ELR (cell line): Measurements from ENCODE around the gene AGAP1.

Experiments used
- DNase-seq: peaks from one replicate; pipeline ENCODE4 v3.0.0-alpha.2; 2015; ENCODE audit warnings: low read depth

The AGAP1 gene

DNA sequence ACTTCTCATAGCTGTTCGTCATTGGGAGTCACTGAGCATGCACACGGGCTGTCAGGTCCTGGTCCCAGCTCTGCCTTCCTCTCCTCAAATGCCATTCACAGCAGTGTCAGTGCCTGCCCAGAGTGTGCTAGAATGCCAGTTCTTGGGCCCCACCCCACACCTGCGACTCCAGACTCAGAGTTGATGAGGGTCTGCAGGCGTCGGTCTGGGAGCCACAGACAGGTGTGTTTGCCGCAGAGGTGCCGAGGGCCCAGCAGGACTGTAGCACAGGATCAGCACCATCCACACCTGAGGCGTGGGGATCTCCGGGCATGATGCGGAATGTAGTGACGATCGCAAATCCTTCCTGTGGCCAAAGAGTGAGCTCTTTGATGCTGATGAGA lies 56.5 kb downstream of the AGAP1 start:
- DNase-seq, result no peak

DNA sequence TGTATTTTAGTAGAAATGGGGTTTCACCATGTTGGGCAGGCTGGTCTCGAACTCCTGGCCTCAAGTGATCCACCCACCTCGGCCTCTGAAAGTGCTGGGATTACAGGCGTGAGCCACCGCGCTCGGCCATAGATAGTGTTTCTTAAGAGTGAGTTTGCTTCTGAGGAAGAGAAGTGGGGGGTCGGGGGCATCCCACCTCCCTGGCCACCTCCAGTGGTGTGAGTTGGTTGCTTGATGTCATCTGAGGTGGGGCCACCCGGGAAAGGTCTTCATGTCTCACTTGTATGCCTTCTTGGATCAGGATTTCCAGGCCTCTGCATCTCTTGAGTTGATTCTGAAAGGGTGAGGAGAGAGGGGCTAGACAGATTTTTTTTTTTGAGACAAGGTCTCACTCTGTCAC lies 57.1 kb downstream of the AGAP1 start:
- DNase-seq, result no peak

- peak; percentile 73 for DNase-seq
Observed at GRCh38 chr2:235551965-235552364, 58.1 kb downstream of the AGAP1 start.

DNA sequence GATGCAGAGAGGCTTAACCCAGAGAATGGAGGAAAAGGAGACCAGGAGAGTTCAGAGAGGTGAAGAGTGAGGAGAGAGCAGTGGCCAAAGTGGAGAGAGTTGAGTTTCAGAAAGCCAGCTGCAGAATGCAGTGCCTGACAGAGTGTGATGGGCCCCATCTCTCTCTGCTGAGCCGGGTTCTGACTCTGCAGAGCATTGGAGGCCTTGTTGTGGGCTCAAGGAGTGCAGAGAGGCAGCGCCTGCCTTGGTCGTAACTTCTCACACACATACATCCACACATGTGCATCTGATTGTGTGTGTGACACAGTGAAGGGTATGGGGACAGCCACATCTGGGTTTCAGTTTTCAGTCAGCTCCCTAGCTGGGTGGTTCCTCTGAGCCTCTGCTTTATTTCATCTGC lies 58.8 kb downstream of the AGAP1 start:
- no peak for DNase-seq

DNA sequence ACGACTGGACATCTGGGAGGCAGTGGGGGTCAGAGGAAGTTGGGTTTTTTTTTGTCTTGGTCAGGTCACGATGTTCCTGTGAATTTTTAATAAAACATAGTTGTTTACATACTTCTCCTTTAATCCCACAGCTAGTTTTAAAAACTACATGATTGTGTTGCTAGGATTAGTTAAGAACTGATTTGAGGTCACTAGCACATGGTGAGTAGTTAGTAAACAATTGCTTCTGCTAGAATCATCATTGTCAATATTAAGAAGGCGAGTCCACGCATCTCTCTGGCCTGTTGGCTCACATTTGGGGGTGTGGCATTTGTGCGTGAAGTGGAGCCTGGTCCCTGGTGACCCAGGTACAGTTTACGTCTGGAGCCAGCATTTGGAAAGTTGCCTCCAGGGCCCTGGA lies 59.4 kb downstream of the AGAP1 start:
- DNase-seq, result no peak

- DNase-seq, result no peak
Observed at GRCh38 chr2:235553696-235554100, 59.9 kb downstream of the AGAP1 start.

DNA sequence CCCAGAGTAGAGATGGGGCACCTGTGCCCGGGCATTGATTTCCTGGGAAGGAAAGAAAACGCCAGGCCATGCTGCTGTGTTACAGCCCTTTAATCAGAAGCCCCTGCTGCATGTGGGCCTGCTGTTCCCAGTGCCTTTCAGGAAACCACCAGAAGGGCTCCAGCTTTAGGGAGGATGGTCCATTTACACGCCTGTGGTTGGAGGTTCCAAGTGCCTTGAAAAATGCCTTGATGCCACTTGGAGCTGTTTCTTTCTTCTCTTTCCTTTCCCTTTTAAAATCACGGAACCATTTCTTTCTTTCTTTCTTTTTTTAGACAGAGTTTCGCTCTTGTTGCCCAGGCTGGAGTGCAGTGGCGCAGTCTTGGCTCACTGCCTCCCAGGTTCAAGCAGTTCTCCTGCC lies 60.5 kb downstream of the AGAP1 start:
- no peak for DNase-seq

DNA sequence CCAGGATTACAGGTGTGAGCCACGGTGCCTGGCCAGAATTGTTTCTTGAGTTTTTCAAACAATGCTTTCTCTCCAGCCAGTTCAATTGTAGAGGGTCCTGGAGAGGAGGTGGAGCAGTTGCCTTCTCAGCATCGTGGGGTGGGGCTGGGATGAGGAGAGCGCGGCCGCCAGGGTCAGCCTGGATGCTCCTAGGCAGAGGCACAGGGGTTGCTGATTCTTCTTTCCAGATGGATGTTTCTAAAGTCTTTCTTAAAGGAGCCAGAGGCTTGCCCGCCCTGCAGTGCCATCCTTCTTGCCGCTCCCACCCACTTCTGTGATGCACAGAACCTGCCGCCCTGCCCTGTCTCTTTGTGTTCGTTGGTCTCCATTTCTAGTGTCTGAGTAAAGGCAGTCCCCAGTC lies 61.1 kb downstream of the AGAP1 start:
- DNase-seq, result no peak

DNA sequence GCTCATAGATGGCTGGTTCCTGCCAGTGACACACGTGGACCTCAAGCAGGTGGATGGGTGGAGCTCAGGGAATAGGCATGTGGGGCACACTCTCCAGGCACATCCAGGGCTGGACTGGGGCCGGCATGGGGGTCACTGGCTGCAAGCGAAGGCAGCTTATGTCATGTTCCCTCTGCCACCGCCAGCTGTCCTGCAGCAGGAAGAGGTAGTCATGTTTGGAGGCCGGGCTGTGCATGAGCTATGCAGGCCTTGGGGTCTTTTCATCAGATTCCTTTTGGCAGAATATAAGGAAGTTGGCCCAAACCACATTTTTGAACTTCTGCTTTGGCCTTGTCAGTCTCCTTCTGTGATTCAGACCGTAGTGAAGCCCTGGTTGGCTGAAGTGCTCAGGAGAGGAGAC lies 61.5 kb downstream of the AGAP1 start:
- DNase-seq, result no peak

- no peak for DNase-seq
Observed at GRCh38 chr2:235556086-235556485, 62.2 kb downstream of the AGAP1 start.

GRCh38 chr2:235556901-235557300 lies 63.1 kb downstream of the AGAP1 start:
- DNase-seq, result no peak

- no peak for DNase-seq
Observed at GRCh38 chr2:235557903-235558302, 64.1 kb downstream of the AGAP1 start.

GRCh38 chr2:235558572-235558971 lies 64.7 kb downstream of the AGAP1 start:
- no peak for DNase-seq

- DNase-seq, result no peak
Observed at GRCh38 chr2:235560345-235560744, 66.5 kb downstream of the AGAP1 start.

DNA sequence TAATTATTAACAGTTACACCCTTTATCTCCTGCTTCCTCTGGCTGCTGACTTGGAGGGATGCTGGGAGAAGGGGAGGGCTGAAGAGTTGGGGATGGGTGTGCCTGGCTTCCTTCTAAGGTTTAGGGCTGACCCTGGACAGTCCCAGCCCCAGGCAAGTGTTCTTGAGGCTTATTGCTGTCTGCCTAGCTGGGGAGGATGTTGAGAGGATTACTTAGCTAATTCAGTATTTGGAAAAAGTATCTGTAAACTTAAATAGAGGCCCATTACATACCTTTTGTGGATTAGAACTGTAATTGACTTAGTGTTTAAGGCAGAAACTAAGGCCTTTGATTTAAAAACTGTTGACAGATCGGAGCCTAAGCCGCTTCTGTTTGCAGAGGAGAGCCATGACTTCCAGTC lies 67.6 kb downstream of the AGAP1 start:
- DNase-seq, result no peak

- no peak for DNase-seq
Observed at GRCh38 chr2:235562065-235562747, 68.4 kb downstream of the AGAP1 start.

DNA sequence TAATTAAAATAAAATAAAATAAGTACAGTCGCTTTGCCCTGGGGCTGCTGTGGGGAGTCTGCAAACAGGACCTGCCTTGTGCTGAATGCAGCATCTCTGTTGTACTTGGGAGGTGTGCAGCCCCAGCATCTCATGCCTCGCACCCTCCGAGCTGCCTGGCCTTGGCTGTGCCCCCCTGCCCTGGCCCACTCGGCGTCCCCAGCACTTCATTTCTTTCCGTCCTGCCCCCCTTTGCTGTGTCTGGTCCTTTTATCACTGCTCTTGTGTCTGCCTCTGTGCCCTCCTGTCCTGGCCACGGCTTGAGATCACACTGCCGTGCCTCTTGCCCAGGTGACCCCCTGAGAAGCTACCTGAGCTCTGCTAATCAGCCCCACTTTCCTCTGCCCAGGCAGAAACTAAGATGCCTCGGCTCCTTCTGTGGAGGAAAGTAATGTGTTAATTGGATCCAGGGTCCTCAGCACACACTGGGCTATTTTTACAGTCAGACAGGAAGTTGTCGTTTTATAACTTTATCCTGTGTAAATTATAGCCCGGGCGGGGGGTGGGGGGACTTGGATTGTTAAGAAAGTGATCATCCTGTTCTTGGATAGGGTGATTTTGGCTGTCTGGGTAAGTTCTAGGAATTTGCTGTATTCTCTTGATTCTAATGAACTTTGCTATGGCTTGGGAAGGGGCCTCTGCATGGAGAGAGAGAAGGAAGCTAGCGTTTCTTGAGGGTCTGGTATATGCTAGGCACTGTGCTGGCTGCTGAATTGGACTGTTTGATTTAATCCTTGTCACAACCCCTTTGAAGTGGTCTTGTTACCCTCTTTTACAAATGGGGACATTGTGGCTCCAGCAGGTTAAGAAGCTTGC lies 69.4 kb downstream of the AGAP1 start:
- no peak for DNase-seq

- DNase-seq, result no peak
Observed at GRCh38 chr2:235564066-235564465, 70.2 kb downstream of the AGAP1 start.

DNA sequence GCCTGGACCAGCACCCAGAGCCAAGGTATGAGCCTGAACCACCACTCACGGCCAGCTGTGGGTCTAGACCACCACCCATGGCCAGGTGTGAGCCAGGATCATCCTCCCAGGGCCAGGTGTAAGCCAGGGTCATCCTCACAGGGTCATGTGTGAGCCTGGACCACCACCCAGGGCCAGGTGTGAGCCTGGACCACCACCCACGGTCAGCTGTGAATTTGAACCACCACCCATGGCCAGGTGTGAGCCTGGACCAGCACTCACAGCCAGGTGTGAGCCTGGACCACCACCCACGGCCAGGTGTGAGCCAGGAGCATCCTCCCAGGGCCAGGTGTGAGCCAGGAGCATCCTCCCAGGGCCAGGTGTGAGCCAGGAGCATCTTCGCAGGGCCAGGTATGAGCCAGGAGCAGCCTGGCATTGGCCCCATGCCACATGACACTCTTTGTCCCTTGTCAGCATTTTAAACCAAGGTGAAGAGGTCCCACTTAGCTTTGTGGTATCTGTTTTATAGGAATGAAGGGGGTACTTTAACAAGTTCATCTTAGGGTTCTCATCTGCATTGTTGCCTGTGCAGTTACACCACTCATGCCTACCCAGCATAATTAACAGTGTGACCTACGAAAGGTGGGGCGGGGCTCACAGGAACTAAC lies 71.2 kb downstream of the AGAP1 start:
- no peak for DNase-seq

GRCh38 chr2:235566415-235566814 lies 72.6 kb downstream of the AGAP1 start:
- DNase-seq, result no peak

- DNase-seq, result no peak
Observed at GRCh38 chr2:235566931-235567495, 73.2 kb downstream of the AGAP1 start.

- DNase-seq, result peak; percentile 37
Observed at GRCh38 chr2:235567842-235568241, 74.0 kb downstream of the AGAP1 start.

DNA sequence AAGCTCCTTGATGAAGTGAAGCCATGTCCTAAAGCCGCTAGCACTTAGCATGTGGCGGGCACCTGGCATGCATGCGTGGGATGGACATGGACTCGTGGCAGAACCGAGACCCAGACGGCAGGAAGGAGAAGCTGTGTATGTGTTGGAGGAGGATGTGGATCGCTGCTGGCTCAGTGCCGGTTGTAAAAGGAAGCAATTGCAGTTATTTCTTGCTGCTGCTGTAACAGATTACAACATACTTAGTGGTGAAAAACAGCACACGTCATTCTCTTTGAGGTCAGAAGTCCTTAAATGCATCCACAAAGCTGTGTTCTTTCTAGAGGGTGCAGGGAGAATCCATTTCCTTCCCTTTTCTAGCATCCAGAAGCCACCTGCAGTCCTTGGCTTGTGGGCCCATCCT lies 74.6 kb downstream of the AGAP1 start:
- DNase-seq, result peak; percentile 5
